Measurements from ENCODE around the gene UBA1.

Gene UBA1

DNA sequence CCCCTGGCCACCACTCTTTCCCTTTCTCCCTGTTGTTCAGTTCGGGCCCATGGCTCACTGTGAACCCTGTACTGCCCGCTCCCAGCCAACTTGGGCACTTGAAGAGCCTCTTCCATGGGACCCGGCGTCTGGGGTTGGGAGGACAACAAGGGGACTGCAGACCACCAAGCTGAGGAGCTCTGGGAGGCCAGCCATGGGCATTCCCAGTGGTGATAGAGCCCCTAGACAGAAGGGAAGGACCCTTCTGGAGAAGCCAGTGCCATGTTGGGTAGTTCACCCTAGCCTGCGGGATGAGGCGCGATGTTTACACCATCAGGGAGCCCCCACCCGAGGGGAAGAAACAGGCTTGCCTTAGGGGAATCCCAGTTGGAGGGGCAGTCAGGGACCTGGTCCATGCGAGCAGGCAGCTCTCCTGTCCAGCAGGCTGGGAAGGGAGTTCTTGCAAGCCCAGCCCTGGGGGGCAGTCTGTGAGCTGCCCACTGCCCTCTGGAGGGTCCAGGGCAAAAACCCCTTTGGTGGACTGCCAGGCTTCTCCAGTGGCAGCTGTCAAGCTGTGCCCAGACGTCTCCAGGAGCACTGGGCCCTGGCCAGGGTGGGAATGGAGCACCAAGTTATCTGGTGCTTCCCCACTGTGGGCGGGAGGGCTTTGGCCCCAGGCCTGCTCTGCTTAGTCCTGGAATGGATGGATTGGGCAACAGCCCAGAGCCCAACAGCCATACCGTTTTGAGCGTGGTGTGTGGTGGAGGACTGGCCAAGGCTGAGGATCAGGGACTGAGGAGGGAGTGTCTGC lies 23.7 kb upstream of the UBA1 start:
- no peak for DNase-seq (ENCODE audit: low spot score)

GRCh38 chrX:47170861-47171692 lies 22.6 kb upstream of the UBA1 start:
- DNase-seq (ENCODE audit: low spot score) = no peak

- DNase-seq (ENCODE audit: low spot score) = no peak
Observed at GRCh38 chrX:47171996-47172395, 21.6 kb upstream of the UBA1 start.

DNA sequence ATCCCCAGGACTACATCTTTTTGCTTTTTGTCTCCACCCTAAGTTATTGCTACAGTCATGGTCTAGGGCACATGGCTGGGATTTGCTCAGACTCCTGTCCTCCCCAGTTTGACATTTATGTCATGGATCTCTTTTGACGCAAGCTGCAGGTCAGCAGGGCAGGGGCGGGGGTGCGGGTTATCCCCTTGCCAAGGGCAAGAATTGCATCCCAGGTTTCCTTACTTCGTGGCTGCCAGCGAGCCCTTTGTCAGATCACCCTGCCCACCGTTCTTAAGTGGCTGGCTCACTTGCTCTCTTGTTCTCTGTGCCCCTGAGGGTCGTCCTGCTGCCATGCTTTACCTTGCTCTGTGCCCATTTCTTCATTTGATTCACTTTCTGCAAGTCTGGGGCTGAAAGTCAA lies 21.1 kb upstream of the UBA1 start:
- DNase-seq (ENCODE audit: low spot score) = no peak

DNA sequence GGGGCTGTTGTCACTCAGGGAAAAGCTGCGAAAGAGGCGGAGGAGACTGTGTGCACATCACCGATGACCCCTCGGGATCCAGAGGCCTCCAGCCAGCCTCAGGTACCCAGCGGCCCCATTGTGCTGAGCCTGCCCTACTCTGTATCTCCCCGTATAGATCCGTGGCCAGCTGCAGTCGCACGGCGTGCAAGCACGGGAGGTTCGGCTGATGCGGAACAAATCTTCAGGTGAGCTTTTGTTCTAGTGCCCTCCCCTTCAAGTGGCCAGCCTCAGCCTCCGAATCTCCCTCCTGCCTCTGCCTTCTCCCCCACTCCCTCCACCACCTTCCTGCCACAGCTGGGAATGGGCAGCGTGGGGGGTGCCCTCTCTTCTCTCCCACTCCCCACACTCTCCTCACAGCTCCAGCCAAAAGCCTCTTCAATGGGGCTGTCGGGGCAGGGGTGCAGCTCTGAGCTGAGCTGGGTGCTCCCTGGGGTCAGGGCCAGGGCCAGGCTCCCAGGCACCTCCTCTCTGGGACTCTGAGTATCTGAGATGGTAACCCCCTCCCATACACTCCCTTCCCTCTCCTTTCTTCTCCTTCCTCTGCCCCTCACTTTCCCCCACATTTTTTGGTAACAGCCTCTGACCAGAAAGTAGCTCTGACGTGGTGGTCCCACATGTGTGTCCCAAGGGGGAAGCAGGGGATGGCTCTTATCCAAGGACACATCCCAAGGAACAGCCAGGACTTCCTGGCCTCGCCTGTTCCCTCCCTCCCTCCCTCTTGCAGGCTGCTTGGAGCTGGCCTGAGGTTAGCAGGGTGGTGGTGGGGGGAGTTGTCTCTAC lies 20.4 kb upstream of the UBA1 start:
- no peak for DNase-seq (ENCODE audit: low spot score)

- no peak for DNase-seq (ENCODE audit: low spot score)
Observed at GRCh38 chrX:47174376-47174775, 19.3 kb upstream of the UBA1 start.

GRCh38 chrX:47174846-47175587 lies 18.6 kb upstream of the UBA1 start:
- no peak for DNase-seq (ENCODE audit: low spot score)

DNA sequence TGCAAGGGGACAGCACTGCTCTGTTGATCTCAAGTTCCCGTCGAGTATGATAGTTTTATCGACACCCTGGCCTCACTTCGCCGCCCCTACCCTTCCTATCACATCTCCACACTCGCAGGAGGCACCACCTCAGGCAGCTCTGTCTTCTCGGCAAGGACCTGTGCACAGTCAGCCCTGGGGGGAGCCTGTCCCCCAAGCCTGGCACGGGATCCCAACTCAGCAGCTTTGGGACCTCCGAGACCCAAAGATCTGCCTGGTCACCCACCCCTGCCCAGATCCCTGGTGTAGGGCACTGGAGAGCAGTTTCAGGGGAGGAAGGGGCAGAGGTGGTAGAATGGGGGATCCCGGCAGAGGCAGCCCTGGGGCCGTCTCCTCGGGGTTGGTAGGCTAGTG lies 18.0 kb upstream of the UBA1 start:
- DNase-seq (ENCODE audit: low spot score) = no peak

DNA sequence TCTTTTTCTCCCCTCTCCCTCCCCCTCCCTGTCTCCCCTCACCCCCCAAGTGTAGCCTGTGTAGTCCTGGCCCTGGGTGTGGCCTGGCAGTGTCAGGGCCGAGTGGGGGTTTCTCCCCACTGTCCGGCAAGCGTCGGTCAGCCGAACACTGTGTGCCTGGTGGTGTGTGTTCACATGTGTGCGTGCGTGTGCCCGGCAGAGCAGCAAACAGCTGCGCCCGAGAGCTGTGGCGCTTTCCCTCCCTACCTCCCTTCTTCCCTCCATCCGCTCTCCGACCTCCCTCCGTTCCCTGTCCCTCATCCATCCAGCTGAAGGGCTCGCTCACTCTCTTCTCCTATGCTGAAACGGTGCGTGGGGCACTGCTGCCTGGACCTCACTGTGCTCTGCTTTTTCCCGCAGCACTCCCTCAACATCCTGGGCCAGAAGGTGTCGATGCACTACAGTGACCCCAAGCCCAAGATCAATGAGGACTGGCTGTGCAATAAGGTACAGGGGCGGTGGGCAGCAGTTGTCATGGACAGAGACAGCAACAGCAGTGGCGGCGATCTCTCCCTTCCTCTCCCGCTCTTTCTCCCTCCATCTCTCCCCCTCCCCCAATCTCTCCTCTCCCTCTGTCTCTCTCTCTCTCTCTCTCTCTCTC lies 17.4 kb upstream of the UBA1 start:
- DNase-seq (ENCODE audit: low spot score) = no peak

DNA sequence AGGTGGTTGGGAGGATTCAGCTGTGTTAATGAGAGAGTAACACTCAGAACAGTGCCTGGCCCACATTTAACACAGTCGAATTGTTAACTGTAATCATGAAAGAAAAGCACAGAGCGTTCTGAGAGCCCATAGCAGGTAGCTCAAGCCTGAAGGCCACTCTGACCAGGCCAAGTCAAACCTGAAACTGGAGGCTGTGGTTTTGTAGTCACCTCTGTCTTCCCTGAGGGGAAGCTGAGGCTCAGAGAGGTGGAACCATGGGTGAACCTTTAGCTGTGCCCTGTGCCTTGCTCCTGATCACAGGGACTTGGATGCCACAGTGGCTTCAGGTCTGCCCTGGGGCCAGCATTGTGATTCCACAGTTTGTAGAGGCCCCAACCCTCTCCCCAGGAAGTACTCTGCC lies 16.6 kb upstream of the UBA1 start:
- no peak for DNase-seq (ENCODE audit: low spot score)

GRCh38 chrX:47178337-47178736 lies 15.3 kb upstream of the UBA1 start:
- no peak for DNase-seq (ENCODE audit: low spot score)

DNA sequence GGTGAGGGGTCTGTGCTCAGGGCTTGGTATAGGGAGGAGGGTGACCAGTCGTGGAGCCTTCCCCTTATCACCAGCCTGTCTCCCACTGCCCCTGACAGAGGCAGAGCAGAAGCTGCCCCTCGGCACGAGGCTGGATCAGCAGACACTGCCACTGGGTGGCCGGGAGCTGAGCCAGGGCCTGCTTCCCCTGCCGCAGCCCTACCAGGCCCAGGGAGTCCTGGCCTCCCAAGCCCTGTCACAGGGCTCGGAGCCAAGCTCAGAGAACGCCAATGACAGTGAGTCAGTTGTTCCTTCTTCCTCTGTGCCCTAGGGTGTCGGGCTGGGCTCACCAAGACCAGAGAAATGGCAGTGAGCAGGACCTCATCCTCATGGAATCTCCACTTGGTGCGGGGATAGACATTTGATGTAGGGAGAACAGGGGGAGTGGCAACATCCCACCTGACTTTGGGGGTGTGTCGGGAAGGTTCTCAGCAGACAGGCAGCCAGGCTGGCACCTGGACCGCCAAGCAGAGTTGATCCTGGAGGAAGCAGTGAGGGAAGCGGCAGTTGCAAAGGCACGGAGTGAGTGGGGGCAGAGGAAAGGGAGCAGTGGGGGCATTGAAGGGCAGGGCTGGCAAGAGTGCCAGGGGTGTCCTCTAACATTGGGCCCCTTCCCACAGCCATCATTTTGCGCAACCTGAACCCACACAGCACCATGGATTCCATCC lies 14.3 kb upstream of the UBA1 start:
- peak; percentile 50 for DNase-seq (ENCODE audit: low spot score)

DNA sequence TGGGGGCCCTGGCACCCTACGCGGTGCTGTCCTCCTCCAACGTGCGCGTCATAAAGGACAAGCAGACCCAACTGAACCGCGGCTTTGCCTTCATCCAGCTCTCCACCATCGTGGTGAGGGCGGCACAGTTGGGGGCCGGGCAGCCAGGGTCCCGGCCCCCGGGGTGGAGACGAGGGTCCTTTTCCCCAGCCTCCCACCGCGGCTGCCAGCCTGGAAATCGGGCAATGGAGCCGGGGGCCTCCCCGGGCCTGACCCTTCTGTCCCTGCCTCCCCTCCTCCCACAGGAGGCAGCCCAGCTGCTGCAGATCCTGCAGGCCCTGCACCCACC lies 13.7 kb upstream of the UBA1 start:
- DNase-seq (ENCODE audit: low spot score) = no peak

- no peak for DNase-seq (ENCODE audit: low spot score)
Observed at GRCh38 chrX:47180346-47180745, 13.3 kb upstream of the UBA1 start.

GRCh38 chrX:47181301-47181700 lies 12.3 kb upstream of the UBA1 start:
- DNase-seq (ENCODE audit: low spot score) = no peak

DNA sequence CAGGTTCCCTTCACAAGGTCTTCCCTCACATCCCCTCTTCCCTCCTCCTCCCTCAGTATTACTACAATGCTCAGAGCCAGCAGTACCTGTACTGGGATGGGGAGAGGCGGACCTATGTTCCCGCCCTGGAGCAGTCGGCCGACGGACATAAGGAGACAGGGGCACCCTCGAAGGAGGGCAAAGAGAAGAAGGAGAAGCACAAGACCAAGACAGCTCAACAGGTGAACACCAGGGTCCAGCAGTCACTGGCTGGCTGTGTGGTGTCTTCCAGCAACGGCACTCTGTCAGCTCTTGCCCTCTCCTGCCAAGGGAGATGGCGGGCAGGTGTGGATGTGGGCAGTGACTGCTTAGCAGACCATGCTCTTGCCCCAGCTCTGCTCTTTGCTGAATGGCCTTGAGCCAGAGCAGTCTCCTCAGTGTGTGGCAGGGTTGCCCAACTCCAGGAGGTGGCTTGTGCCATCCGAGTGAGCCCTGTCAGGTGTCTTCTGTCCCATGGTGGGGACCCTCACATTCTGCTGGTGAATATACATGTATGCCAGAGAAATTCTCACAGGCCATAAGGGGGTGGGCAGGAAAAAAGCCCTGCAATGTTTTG lies 11.4 kb upstream of the UBA1 start:
- no peak for DNase-seq (ENCODE audit: low spot score)

DNA sequence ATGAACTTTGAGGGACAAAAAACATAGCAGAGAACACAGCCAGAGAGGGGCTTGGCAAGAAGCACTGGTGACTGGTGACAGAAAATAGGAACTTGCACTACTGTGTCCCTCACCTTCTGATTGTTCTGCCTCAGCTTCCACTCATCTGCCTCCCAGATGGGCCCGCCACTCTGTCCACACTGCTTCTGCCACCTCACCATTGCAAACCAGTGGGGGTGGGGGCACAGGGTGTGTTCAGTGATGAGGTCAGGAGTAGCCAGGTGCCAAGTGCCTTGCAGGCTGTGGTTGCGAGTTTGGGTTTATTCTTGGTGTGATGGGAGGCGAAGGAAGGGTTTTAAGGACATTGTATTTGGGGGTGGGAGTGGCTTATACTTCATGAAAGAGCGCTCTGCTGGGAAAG lies 9.1 kb upstream of the UBA1 start:
- no peak for DNase-seq (ENCODE audit: low spot score)

DNA sequence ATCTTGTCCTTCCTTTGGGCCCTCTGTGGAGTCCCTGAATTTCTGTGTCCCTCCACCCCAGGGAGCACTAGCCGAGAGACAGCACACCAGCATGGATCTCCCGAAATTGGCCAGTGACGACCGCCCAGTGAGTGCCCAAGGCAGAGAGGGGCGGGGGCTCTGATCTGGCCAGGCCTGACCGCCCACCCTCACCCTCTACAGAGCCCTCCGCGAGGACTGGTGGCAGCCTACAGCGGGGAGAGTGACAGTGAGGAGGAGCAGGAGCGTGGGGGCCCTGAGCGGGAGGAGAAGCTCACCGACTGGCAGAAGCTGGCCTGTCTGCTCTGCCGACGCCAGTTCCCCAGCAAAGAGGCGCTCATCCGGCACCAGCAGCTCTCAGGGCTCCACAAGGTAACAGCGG lies 8.4 kb upstream of the UBA1 start:
- DNase-seq (ENCODE audit: low spot score) = no peak

GRCh38 chrX:47186096-47186740 lies 7.4 kb upstream of the UBA1 start:
- DNase-seq (ENCODE audit: low spot score) = no peak

GRCh38 chrX:47187106-47187677 lies 6.4 kb upstream of the UBA1 start:
- no peak for DNase-seq (ENCODE audit: low spot score)
